Stimulated activated CD4-positive, alpha-beta T cell treated with anti-CD3 and anti-CD28 coated beads, Interleukin-4, amount 100 ng/mL, for 24 hours (primary cell): ENCODE data around the gene BCKDK.
"Not testable (repeated sequence)": the region's sequence is repeated elsewhere in the genome, so short reads cannot be mapped to it uniquely, and the experiment has no call there.

Experiments used
- DNase-seq: peaks from one replicate; pipeline ENCODE4 v3.0.0-alpha.2; 2020

The BCKDK gene

DNA sequence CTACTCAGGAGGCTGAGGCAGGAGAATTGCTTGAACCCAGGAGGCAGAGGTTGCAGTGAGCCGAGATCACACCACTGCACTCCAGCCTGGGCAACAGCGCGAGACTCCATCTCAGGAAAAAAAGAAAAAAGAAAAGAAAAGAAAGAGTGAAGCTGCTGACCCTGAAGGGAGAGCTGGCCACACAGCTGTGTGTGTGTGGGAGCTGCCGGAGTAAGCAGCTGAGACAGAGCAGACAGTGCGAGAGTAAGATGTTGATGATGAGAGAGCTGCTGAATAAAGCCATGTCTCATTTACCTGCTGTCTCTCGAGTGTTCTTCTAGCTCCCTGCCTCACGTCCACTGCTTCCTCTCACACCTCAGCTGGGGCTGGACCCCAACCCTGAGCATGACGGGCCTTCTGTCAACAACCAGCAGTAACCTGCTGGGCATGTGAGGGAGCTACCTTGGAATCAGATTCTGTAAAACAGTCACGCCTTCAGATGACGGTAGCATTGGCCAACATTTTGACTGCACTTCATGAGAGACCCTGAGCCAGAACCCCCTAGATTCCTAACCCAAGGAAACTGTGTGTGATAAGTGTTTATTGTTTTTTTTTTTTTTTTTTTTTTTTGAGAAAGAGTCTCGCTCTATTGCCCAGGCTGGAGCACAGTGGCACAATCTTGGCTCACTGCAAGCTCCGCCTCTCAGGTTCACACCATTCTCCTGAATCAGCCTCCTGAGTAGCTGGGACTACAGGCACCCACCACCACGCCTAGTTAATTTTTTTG lies 7.1 kb upstream of the BCKDK start:
- not testable (repeated sequence) for DNase-seq

DNA sequence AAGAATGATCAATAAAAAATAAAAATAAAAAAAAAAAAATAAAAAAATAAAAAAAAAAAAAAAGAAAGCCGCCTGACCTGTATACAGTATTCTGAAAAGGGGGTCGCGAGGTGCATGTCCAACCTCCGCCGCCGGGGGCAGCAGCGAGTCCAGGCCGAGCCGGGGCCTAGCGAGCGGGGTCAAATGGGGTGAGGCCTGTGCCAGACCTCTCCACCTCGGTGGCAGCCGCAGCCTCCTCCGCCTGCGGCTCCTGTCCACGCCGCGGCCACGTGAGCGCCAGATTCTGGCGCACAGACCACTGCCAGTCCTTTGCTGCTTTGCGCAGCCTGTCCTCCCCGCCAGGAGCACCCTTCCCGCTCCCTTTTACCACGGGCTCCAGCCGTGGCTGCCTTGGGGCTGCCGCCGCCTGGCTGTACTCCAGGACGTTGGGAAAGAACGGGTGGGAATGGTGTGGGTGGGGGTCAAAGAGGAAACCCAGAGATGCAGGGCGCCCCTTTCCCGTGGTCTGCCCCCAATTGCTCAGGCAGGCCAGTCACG lies 2.4 kb upstream of the BCKDK start:
- peak; percentile 82 for DNase-seq

DNA sequence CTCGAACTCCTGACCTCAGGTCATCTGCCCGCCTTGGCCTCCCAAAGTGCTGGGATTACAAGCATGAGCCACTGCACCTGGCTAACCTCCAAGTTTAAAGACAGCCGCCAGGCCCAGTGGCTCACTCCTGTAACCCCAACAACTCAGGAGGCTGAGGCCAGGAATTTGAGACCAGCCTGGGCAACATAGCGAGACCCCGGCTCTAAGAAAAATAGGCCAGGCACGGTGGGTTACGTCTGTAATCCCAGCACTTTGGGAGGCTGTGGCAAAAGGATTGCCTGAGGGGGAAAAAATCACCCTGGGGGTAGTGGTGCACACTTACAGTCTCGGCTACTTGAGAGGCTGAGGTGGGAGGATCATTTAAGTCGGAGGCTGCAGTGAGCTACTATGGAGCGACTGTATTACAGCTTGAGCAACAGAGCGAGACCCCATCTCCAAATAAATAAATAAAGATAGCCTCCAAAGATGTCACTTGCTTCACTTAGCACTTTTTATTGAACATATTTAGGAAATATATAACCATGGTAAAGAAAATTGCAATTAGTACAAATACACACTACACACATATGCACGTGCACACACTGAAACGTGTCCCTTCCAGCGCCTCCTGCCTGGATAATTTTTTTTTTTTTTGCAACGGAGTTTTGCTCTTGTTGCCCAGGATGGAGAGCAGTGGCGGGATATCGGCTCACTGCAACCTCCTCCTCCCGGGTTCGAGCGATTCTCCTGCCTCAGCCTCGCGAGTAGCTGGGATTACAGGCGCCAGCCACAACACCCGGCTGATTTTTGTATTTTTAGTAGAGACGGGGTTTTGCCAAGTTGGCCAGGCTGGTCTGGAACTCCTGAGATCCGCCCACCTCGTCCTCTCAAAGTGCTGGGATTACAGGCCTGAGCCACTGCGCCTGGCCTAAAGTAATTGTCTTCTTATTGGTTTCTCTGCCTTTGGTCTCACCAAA lies 1.4 kb upstream of the BCKDK start:
- DNase-seq, result no peak

DNA sequence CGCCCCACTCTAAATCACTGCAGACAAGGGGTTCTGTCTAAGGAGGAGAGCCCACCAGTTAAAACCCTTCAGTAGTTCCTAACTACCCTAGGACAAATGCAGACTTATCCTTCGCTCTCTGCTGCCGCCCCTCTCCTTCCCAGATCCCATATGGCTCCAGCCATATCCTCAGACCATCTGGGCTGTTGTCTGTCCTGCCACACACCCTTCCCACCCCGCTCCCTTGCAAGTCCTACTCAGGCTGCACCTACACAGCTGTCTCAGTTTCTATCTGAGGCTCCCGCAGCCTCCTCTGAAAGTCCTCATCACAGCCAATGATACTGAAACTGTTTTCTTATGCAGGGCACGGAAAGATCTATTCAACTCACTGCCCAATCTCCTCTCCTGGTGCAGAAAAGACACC lies 720 bp upstream of the BCKDK start:
- peak; percentile 50 for DNase-seq

DNA sequence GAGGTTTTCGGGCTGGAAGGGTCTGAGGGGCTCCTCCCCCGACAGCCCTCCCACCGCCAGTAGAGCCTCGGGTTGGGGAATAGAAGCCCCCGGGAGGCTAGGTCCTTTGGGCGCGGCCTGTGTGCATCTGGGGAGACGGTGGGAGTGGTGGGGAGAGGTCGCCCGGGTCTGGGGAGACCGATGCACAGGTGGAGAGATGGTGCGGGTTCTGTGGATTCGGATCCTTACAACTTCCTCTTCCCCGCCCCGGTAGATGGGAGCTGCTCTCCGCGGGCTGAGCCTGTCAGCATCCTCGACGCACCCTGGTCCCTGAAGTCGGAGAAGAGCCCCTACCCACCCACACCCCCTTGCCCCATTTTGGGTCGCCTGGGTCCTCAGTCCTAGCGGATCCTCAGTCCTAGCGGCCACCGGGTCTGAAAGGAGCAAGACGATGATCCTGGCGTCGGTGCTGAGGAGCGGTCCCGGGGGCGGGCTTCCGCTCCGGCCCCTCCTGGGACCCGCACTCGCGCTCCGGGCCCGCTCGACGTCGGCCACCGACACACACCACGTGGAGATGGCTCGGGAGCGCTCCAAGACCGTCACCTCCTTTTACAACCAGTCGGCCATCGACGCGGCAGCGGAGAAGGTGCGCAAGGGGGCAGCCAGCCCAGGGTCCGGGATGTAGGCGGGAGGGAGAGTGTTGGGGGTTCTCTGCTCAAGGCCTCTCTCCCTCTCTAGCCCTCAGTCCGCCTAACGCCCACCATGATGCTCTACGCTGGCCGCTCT lies 790 bp downstream of the BCKDK start:
- no peak for DNase-seq

DNA sequence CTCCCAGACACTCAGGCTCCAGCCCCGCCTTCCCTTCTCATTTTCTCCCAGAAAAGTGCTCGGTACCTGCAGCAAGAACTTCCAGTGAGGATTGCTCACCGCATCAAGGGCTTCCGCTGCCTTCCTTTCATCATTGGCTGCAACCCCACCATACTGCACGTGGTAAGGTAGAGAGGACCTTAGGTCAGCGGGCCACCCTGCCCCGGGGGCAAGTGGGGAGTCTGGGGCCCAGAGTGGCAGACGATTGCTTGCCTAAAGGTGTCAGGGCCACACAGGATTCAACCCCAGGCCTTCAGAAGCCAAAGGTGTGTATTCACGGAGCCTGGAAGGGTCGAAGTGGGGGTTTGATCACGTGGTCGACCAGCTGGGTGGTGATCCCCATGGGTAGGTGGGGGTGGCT lies 1.4 kb downstream of the BCKDK start:
- DNase-seq, result no peak

DNA sequence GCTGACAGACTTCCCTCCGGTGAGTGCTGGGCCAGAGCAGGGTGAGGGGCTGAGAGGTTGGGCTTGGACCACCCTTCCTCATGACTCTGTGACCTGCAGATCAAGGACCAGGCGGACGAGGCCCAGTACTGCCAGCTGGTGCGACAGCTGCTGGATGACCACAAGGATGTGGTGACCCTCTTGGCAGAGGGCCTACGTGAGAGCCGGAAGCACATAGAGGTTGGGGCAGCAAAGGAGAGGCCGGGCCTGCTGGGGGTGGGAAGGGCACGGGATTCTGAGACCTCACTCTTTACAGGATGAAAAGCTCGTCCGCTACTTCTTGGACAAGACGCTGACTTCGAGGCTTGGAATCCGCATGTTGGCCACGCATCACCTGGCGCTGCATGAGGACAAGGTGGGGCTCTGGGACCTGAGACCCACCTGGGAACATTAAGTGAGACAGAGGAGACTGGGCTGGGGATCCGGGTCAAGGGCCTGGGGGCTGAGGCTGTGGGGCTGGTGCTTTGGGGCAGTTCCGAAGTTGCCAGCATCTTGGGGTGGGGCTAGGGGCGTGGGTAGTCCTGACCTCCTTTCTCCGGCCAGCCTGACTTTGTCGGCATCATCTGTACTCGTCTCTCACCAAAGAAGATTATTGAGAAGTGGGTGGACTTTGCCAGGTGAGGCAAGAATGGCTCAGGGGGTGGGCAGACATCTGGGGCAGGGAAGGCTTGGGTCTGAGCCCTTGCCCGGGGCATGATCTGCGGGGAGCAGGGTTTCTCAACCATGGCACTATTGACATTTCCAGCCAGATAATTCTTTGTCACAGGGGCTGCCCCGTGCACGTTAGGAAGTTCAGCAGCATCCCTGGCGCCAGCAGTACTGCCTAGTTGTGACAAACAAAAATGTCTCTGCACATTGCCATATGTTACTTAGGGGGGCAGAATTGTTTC lies 2.2 kb downstream of the BCKDK start:
- DNase-seq, result no peak

DNA sequence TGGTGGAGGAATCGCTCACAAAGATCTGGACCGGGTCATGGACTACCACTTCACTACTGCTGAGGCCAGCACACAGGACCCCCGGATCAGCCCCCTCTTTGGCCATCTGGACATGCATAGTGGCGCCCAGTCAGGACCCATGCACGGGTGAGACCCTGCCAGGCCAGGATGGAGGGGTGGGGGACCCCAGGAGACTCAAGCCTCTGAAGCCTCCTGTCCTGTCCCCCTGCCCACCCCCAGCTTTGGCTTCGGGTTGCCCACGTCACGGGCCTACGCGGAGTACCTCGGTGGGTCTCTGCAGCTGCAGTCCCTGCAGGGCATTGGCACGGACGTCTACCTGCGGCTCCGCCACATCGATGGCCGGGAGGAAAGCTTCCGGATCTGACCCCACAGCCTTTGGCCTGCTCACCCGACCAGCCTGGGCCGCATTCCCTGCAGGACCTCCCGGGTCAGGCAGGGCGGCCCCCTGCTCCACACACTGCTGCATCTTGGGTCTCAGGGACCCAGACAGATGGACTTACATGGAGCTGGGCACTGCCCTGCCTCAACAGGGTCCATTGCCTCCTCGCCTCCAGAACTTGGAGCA lies 3.8 kb downstream of the BCKDK start:
- no peak for DNase-seq

DNA sequence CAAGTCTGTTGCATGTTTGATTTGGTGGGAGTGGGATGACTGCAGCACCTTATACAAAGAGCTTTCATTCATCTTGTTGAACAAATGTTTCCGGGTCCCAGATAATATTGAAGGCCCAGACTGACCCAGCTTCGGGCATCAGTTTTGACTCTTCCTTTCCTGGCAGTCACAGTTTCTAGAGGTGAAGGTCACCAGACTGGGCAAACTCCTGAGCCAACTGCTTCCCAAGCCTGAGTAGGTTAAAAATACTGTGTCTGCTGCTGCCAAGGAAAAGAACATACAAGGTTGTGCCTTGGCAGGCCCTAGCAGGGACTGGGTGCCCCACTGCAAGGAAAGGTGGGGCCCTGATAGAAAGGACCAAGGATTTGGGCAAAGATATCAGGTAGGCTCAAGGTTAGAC lies 4.5 kb downstream of the BCKDK start:
- no peak for DNase-seq

DNA sequence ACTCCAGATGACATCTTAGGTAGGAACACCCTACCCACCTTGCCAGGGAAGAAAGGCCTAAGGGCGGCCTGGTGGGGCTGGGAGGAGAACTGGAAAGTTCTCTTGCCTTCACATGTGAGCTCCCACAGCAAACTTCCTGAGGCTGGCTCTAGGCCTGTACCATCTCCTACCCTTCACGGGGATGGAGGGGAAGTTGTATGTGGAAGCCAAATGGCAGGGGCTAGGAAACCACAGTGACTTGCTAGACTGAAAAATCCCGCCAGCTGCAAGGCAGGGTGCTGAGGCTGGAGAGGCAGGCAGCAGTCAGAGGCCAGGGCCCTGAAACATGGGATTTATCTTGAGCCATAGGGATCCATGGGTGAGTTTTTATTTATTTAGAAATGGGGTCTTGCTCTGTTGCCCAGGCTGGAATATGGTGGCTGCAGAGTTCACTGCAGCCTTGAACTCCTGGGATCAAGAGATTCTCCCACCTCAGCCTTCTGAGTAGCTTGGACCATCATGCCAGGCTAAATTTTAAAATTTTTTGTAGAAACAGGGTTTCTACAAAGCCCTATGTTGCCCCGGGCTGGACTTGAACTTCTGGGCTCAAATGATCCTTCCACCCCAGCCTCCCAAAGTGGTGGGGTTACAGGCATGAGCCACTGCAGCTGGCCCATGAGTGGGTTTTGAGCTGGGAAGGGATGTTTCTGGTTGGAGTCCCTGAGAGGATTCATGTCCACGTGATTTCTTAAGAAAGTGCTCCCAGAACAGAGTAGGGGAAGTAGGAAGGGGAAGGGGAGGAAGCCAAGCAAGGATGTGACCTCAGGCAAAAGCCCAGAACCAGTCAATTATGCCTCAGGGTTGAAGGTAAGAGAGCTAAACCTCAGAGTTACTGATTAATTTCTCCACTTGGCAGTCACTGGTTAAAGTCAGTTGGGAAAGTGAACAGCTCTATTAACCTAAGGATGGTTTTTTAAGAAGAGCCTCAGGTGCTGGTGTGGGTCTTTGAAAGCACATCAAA lies 5.2 kb downstream of the BCKDK start:
- DNase-seq, result no peak

DNA sequence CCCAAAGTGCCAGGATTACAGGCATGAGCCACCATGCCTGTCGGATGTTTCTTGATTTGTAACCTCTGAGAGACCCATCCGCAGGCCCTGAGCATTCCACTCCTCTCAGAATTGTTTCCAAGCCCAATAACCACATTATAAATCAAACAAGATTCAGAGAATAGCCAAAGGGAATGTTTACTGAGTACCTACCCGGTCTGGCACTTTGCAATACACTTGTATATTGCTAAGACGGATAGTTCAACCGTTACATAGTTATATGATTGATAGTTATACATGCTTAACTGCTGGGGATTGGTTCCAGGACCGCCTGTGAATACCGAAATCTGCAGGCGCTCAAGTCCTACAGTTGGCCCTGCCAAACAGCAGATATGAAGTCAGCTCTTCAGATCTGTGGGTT lies 6.3 kb downstream of the BCKDK start:
- no peak for DNase-seq

DNA sequence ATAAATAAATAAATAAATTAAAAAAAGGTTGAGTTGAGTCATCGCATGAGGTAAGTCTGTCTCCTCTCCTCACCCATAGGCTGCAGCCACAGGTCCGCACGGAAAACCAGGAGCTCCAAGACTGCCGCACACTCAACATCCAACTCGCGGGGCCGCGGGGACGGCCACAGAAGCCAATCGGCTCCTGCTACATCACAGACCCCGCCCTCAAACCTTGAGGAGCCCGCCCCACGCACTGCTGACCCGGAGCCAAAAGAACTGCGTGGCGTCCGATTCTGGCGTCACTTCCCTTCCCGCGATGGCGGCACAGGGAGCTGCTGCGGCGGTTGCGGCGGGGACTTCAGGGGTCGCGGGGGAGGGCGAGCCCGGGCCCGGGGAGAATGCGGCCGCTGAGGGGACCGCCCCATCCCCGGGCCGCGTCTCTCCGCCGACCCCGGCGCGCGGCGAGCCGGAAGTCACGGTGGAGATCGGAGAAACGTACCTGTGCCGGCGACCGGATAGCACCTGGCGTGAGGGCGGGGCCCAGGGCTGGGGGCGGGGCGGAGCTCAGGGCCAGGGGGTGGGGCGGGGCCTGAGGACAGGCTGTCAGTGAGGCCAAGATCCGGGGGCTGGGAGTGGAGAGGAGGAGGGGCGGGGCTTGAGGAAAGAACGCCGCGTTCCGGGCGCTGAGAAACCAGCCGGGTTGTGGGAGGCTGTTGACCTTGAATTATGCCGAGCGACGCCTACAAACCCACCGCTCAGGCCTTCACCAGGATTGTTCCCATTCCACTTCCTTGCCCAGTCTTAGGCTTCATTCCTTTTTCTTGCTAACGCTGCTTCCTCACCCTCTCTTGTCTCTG lies 9.4 kb downstream of the BCKDK start, which contains the start of gene KAT8:
TSS of gene KAT8 (plus strand) at position 281 of the 839 bp plus-strand sequence. CDS start at position 299, 18 bp downstream.
- peak; percentile 99 for DNase-seq

DNA sequence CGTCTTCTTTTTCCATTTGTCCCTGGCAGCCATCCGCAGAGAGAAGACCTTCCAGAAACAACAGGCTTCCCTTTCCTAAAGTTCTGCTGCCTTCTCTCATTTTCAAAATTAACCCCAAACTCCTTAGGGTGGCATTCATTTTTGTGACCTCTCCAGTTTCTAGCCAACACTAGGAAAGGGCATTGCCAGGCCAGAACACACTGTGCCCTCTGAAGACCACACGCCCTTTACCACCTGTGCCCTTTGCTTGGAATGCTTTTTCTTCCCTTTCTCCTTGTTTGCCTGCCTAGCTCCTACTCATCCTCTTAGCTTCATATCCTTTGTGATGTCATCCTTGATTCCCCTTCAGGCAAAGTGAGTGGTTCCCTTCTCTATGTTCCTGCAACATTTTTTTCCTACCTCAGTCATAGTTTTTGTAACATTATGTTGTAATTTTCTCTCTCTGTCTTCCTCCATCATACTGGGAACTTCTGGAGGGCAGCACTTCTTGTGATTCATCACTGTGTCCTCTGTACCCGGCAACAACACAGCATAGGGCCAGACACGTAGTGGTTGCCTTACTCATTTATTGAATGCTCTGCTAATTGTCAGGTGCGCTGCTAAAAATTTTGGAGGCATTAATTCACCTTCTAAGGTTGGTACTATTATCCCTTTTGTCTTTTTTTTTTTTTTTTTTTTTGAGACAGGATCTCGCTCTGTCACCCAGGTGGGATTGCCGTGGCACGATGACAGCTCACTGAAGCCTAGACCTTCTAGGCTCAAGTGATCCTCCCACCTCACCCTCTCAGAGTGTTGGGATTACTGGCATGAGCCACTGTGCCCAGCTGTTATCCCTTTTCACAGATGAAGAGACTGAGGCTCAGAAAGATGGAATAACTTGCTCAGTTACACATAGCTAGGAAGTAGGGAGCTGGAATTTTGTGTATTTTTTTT lies 10.3 kb downstream of the BCKDK start:
- DNase-seq, result no peak

DNA sequence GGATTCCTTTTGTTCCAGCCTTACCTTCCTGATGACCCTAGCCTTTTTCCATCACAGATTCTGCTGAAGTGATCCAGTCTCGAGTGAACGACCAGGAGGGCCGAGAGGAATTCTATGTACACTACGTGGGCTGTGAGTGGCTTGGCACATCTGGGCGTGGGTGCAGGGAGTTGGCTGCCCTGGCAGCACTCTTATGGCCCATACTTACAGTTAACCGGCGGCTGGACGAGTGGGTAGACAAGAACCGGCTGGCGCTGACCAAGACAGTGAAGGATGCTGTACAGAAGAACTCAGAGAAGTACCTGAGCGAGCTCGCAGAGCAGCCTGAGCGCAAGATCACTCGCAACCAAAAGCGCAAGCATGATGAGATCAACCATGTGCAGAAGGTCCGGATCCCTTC lies 11.9 kb downstream of the BCKDK start:
- DNase-seq, result no peak

DNA sequence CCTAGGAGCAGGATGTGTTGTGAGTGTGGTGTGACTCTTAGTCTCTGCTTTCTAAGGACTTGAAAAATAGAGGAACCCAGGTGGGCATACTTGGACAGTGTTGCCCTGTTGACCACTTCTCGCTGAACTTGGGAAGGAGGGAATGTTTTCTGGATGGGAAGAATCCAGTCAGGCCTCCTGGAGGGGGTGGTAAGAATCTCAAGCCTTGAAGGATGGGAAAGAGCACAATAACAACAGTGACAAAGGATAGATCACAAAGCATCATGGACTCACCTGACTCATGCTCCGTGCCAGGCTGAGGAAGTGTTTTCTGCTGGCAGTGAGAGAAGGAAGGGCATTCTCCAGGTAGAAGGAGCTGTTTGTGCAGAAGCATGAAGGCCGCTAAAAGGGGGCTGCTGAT lies 17.7 kb downstream of the BCKDK start:
- no peak for DNase-seq

DNA sequence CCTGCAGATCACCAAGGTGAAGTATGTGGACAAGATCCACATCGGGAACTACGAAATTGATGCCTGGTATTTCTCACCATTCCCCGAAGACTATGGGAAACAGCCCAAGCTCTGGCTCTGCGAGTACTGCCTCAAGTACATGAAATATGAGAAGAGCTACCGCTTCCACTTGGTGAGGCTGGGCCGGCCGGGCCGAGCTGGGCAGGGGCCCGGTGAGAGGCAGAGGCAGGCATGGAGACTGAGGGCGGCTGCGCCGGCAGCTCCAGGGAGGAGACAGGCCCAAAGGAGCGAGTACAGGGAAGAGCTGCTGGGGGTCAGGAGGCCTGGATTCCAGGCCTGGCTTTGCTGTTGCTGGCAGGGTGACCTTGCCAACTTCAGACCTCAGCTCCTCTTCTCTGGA lies 19.0 kb downstream of the BCKDK start:
- no peak for DNase-seq

DNA sequence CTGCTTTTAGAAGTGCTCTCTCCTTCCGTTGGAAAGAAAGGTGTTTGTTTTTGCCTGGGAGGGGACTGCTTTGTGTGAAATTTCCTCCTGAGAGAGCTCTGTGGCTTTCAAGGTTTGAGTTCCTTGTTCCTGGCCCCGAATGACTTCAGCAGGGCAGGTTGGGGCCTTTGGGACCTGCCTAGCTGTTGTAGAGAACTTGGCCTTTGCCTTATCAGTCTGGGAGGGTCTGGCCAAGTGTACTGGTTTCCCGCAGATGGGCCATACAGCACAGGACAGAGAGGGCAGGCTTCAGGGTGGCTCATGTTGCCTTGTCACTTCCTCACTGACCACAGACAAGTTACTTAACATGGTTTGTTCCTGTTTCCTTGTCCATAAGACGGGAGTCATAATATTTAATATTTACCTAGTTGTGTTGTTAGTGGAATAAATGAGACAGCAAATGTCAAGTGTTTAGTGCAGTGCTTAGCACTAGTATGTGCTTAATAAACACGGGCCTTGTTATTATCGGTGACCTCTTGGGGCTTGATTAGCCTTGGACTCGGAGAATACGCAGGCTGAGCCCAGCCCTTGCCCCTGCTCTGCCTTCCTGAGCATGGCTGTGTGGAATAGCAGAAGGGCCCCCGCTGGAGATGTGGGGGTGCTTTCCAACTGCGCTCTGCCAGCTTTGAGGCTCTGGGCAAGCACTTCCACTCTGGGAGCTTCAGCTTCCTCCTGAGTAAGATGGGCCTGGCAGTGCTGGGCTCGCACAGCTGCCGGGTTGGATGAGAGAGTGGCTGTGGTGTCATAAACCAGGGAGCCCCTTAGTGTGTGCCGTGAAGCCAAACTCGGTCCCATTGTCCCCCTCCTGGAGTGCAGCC lies 20.8 kb downstream of the BCKDK start:
- DNase-seq, result no peak
